ENCODE measurements around the gene MKS1. TPM values are rescaled to one million over a fixed set of nuclear protein-coding genes. Genes with fewer than 3 reads are reported as not detected.

MKS1 gene
- total RNA-seq, 1 donor from 2014 or later = 10.4 TPM

- H3K4me1 ChIP-seq (ENCODE audit: control insufficient read depth in 3 of 3, insufficient read depth in 3 of 3, low read length in 3 of 3) = peaks cover 0 to 9% (median 7%) of the 10 kb centered on the region in 3 donors
- H3K36me3 ChIP-seq (ENCODE audit: control insufficient read depth in 3 of 3, insufficient read depth in 3 of 3, low read length in 3 of 3) = no peaks in the 10 kb centered on the region
- no peak overlapping the region for H3K27ac ChIP-seq (ENCODE audit: low read depth, low read length)
- H3K27me3 ChIP-seq (ENCODE audit: control insufficient read depth in 3 of 3, insufficient read depth in 3 of 3, low read length in 3 of 3) = peaks cover 40 to 63% (median 45%) of the 10 kb centered on the region in 3 donors
- no peak overlapping the region for H3K4me3 ChIP-seq (ENCODE audit: low read length in 3 of 3)
- H3K9me3 ChIP-seq (ENCODE audit: control insufficient read depth in 3 of 3, low read length in 3 of 3) = no peaks in the 10 kb centered on the region
- no peak overlapping the region for H3K9ac ChIP-seq (ENCODE audit: low read depth in 1 of 3, low read length in 3 of 3)
Measured at GRCh38 chr17:58245428-58246103, 26.5 kb upstream of the MKS1 start.

GRCh38 chr17:58244963-58245362 lies 25.9 kb upstream of the MKS1 start:
- H3K4me1 ChIP-seq (ENCODE audit: control insufficient read depth in 3 of 3, insufficient read depth in 3 of 3, low read length in 3 of 3) = peaks cover 0 to 9% (median 7%) of the 10 kb centered on the region in 3 donors
- H3K9ac ChIP-seq (ENCODE audit: low read depth in 1 of 3, low read length in 3 of 3) = no peak overlapping the region
- H3K27ac ChIP-seq (ENCODE audit: low read depth, low read length) = no peak overlapping the region
- no peaks in the 10 kb centered on the region for H3K36me3 ChIP-seq (ENCODE audit: control insufficient read depth in 3 of 3, insufficient read depth in 3 of 3, low read length in 3 of 3)
- peaks cover 40 to 57% (median 45%) of the 10 kb centered on the region in 3 donors for H3K27me3 ChIP-seq (ENCODE audit: control insufficient read depth in 3 of 3, insufficient read depth in 3 of 3, low read length in 3 of 3)
- H3K4me3 ChIP-seq (ENCODE audit: low read length in 3 of 3) = no peak overlapping the region
- H3K9me3 ChIP-seq (ENCODE audit: control insufficient read depth in 3 of 3, low read length in 3 of 3) = no peaks in the 10 kb centered on the region

GRCh38 chr17:58242171-58242784 lies 23.2 kb upstream of the MKS1 start:
- Histone ChIP-seq H3K36me3 (ENCODE audit: control insufficient read depth in 3 of 3, insufficient read depth in 3 of 3, low read length in 3 of 3) (no peaks in the 10 kb centered on the region), H3K4me3 (ENCODE audit: low read length in 3 of 3) (no peak overlapping the region), H3K4me1 (ENCODE audit: control insufficient read depth in 3 of 3, insufficient read depth in 3 of 3, low read length in 3 of 3) (no peaks in the 10 kb centered on the region), H3K27me3 (ENCODE audit: control insufficient read depth in 3 of 3, insufficient read depth in 3 of 3, low read length in 3 of 3) (peaks cover 30 to 54% (median 42%) of the 10 kb centered on the region in 3 donors), H3K9ac (ENCODE audit: low read depth in 1 of 3, low read length in 3 of 3) (no peak overlapping the region), H3K9me3 (ENCODE audit: control insufficient read depth in 3 of 3, low read length in 3 of 3) (no peaks in the 10 kb centered on the region), H3K27ac (ENCODE audit: low read depth, low read length) (no peak overlapping the region)

- Histone ChIP-seq H3K9ac (ENCODE audit: low read depth in 1 of 3, low read length in 3 of 3) (no peak overlapping the region), H3K4me3 (ENCODE audit: low read length in 3 of 3) (no peak overlapping the region), H3K9me3 (ENCODE audit: control insufficient read depth in 3 of 3, low read length in 3 of 3) (no peaks in the 10 kb centered on the region), H3K36me3 (ENCODE audit: control insufficient read depth in 3 of 3, insufficient read depth in 3 of 3, low read length in 3 of 3) (no peaks in the 10 kb centered on the region), H3K27ac (ENCODE audit: low read depth, low read length) (no peak overlapping the region), H3K4me1 (ENCODE audit: control insufficient read depth in 3 of 3, insufficient read depth in 3 of 3, low read length in 3 of 3) (no peaks in the 10 kb centered on the region), H3K27me3 (ENCODE audit: control insufficient read depth in 3 of 3, insufficient read depth in 3 of 3, low read length in 3 of 3) (peaks cover 21 to 56% (median 39%) of the 10 kb centered on the region in 3 donors)
Measured at GRCh38 chr17:58239987-58240386, 20.9 kb upstream of the MKS1 start.

GRCh38 chr17:58238147-58238634 lies 19.1 kb upstream of the MKS1 start, which contains the start of gene LPO:
Gene LPO, plus strand, starts transcription at chr17:58238584. Its CDS starts 4,396 bp downstream, at chr17:58242980.
- Histone ChIP-seq H3K9ac (ENCODE audit: low read depth in 1 of 3, low read length in 3 of 3) (no peak within 1 kb of the TSS), H3K9me3 (ENCODE audit: control insufficient read depth in 3 of 3, low read length in 3 of 3) (no peaks in the 10 kb centered on the region), H3K27me3 (ENCODE audit: control insufficient read depth in 3 of 3, insufficient read depth in 3 of 3, low read length in 3 of 3) (peaks cover 14 to 41% (median 31%) of the 10 kb centered on the region in 3 donors), H3K4me3 (ENCODE audit: low read length in 3 of 3) (no peak within 1 kb of the TSS), H3K36me3 (ENCODE audit: control insufficient read depth in 3 of 3, insufficient read depth in 3 of 3, low read length in 3 of 3) (no peaks in the 10 kb centered on the region), H3K27ac (ENCODE audit: low read depth, low read length) (no peak within 1 kb of the TSS), H3K4me1 (ENCODE audit: control insufficient read depth in 3 of 3, insufficient read depth in 3 of 3, low read length in 3 of 3) (no peaks in the 10 kb centered on the region)

GRCh38 chr17:58236394-58236793 lies 17.3 kb upstream of the MKS1 start:
- Histone ChIP-seq H3K36me3 (ENCODE audit: control insufficient read depth in 3 of 3, insufficient read depth in 3 of 3, low read length in 3 of 3) (no peaks in the 10 kb centered on the region), H3K4me3 (ENCODE audit: low read length in 3 of 3) (no peak overlapping the region), H3K27me3 (ENCODE audit: control insufficient read depth in 3 of 3, insufficient read depth in 3 of 3, low read length in 3 of 3) (peaks cover 12 to 29% (median 26%) of the 10 kb centered on the region in 3 donors), H3K27ac (ENCODE audit: low read depth, low read length) (no peak overlapping the region), H3K9me3 (ENCODE audit: control insufficient read depth in 3 of 3, low read length in 3 of 3) (no peaks in the 10 kb centered on the region), H3K4me1 (ENCODE audit: control insufficient read depth in 3 of 3, insufficient read depth in 3 of 3, low read length in 3 of 3) (peaks cover 0 to 5% (median 0%) of the 10 kb centered on the region in 3 donors), H3K9ac (ENCODE audit: low read depth in 1 of 3, low read length in 3 of 3) (no peak overlapping the region)

- H3K27me3 ChIP-seq (ENCODE audit: control insufficient read depth in 3 of 3, insufficient read depth in 3 of 3, low read length in 3 of 3) = peaks cover 12 to 29% (median 26%) of the 10 kb centered on the region in 3 donors
- H3K9me3 ChIP-seq (ENCODE audit: control insufficient read depth in 3 of 3, low read length in 3 of 3) = no peaks in the 10 kb centered on the region
- H3K4me3 ChIP-seq (ENCODE audit: low read length in 3 of 3) = no peak overlapping the region
- H3K36me3 ChIP-seq (ENCODE audit: control insufficient read depth in 3 of 3, insufficient read depth in 3 of 3, low read length in 3 of 3) = no peaks in the 10 kb centered on the region
- H3K9ac ChIP-seq (ENCODE audit: low read depth in 1 of 3, low read length in 3 of 3) = no peak overlapping the region
- no peak overlapping the region for H3K27ac ChIP-seq (ENCODE audit: low read depth, low read length)
- peaks cover 0 to 5% (median 0%) of the 10 kb centered on the region in 3 donors for H3K4me1 ChIP-seq (ENCODE audit: control insufficient read depth in 3 of 3, insufficient read depth in 3 of 3, low read length in 3 of 3)
Measured at GRCh38 chr17:58235821-58236220, 16.8 kb upstream of the MKS1 start.

- Histone ChIP-seq H3K27me3 (ENCODE audit: control insufficient read depth in 3 of 3, insufficient read depth in 3 of 3, low read length in 3 of 3) (peaks cover 14 to 25% (median 25%) of the 10 kb centered on the region in 3 donors), H3K9ac (ENCODE audit: low read depth in 1 of 3, low read length in 3 of 3) (no peak overlapping the region), H3K4me1 (ENCODE audit: control insufficient read depth in 3 of 3, insufficient read depth in 3 of 3, low read length in 3 of 3) (peaks cover 0 to 5% (median 0%) of the 10 kb centered on the region in 3 donors), H3K4me3 (ENCODE audit: low read length in 3 of 3) (no peak overlapping the region), H3K27ac (ENCODE audit: low read depth, low read length) (no peak overlapping the region), H3K36me3 (ENCODE audit: control insufficient read depth in 3 of 3, insufficient read depth in 3 of 3, low read length in 3 of 3) (no peaks in the 10 kb centered on the region), H3K9me3 (ENCODE audit: control insufficient read depth in 3 of 3, low read length in 3 of 3) (no peaks in the 10 kb centered on the region)
Measured at GRCh38 chr17:58234512-58234911, 15.5 kb upstream of the MKS1 start.

GRCh38 chr17:58233543-58233942 lies 14.5 kb upstream of the MKS1 start:
- H3K4me1 ChIP-seq (ENCODE audit: control insufficient read depth in 3 of 3, insufficient read depth in 3 of 3, low read length in 3 of 3) = peaks cover 0 to 5% (median 0%) of the 10 kb centered on the region in 3 donors
- H3K4me3 ChIP-seq (ENCODE audit: low read length in 3 of 3) = no peak overlapping the region
- no peaks in the 10 kb centered on the region for H3K9me3 ChIP-seq (ENCODE audit: control insufficient read depth in 3 of 3, low read length in 3 of 3)
- no peaks in the 10 kb centered on the region for H3K36me3 ChIP-seq (ENCODE audit: control insufficient read depth in 3 of 3, insufficient read depth in 3 of 3, low read length in 3 of 3)
- H3K27ac ChIP-seq (ENCODE audit: low read depth, low read length) = no peak overlapping the region
- H3K27me3 ChIP-seq (ENCODE audit: control insufficient read depth in 3 of 3, insufficient read depth in 3 of 3, low read length in 3 of 3) = peaks cover 14 to 22% (median 17%) of the 10 kb centered on the region in 3 donors
- no peak overlapping the region for H3K9ac ChIP-seq (ENCODE audit: low read depth in 1 of 3, low read length in 3 of 3)

GRCh38 chr17:58232707-58233156 lies 13.7 kb upstream of the MKS1 start:
- Histone ChIP-seq H3K9me3 (ENCODE audit: control insufficient read depth in 3 of 3, low read length in 3 of 3) (no peaks in the 10 kb centered on the region), H3K36me3 (ENCODE audit: control insufficient read depth in 3 of 3, insufficient read depth in 3 of 3, low read length in 3 of 3) (no peaks in the 10 kb centered on the region), H3K27me3 (ENCODE audit: control insufficient read depth in 3 of 3, insufficient read depth in 3 of 3, low read length in 3 of 3) (peaks cover 14 to 17% (median 15%) of the 10 kb centered on the region in 3 donors), H3K9ac (ENCODE audit: low read depth in 1 of 3, low read length in 3 of 3) (no peak overlapping the region), H3K4me1 (ENCODE audit: control insufficient read depth in 3 of 3, insufficient read depth in 3 of 3, low read length in 3 of 3) (peaks cover 0 to 5% (median 0%) of the 10 kb centered on the region in 3 donors), H3K4me3 (ENCODE audit: low read length in 3 of 3) (no peak overlapping the region), H3K27ac (ENCODE audit: low read depth, low read length) (no peak overlapping the region)
